Stimulated activated CD8-positive, alpha-beta memory T cell treated with anti-CD3 and anti-CD28 coated beads, Interleukin-4, amount 100 ng/mL, for 24 hours (primary cell): ENCODE results near the gene WWOX.

Source experiments
- DNase-seq: peaks from one replicate; pipeline ENCODE4 v3.0.0-alpha.2; 2020; ENCODE audit warnings: low read depth

Gene WWOX

GRCh38 chr16:78474762-78475161, 375.3 kb downstream of the WWOX start:
- DNase-seq, result no peak

GRCh38 chr16:78476615-78477014, 377.2 kb downstream of the WWOX start:
- no peak for DNase-seq

GRCh38 chr16:78478267-78478861, 378.9 kb downstream of the WWOX start:
- no peak for DNase-seq

DNA sequence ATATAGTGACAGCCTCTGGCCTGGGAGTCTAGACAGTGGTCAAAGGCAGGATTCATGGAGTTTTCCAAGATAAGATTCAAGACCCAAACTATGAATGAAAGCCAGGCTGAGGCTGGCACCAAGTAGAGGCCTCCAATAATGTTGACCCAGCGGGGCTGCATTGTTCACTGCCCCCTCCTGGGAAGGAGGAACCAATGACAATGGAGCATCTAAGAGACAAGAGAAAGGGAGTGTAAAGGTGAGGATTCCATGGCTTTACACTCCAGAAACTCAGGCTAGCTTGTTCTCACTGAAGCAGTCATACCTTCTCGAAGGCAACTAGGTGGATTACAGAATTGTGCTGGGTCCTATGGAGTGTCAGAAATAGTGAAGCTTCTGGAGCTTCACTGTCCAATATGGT, 380.3 kb downstream of the WWOX start:
- no peak for DNase-seq

DNA sequence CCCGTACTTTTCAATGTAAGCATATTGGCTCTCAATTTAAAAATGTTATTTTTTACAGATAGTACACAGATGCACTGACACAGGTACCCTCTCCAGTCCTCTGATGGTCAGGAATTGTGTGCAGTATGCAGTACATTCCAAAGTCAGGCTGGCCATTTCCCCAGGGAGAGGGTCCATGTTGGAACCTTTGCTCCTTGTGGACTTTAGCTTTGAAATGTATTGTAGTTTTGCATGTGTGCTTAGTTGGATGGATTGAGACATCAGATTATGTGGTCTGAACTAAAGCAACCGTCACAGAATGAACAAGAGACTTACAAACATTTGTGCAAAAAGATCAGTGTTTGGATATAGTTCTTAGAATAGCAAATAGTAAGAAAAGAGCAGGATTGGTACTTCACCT, 381.1 kb downstream of the WWOX start:
- DNase-seq, result no peak

GRCh38 chr16:78483124-78483992, 383.9 kb downstream of the WWOX start:
- no peak for DNase-seq

GRCh38 chr16:78484509-78485058, 385.1 kb downstream of the WWOX start:
- DNase-seq, result no peak

- no peak for DNase-seq
Observed at GRCh38 chr16:78485188-78485916, 385.9 kb downstream of the WWOX start.

GRCh38 chr16:78485917-78486257, 386.4 kb downstream of the WWOX start:
- no peak for DNase-seq

DNA sequence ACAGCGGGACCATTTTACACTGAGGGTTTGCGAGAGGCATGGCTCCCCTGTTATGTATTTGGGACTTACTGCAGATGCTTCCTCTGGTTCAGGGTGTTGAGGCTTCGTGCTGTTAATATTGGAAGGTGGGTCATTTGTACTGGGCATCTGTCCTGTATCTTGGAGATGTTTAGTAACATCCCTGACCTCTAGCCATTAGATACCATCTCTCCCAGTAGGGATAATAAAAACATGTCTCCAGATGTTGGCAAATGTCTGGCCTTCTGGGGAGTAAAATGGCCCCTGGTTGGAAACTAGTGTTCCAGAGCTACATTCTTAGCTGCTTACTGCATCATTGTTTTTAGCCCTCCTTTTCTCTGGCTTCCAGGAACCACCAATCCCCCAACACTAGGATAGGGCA, 388.0 kb downstream of the WWOX start:
- DNase-seq, result no peak

- no peak for DNase-seq
Observed at GRCh38 chr16:78489072-78489471, 389.6 kb downstream of the WWOX start.

DNA sequence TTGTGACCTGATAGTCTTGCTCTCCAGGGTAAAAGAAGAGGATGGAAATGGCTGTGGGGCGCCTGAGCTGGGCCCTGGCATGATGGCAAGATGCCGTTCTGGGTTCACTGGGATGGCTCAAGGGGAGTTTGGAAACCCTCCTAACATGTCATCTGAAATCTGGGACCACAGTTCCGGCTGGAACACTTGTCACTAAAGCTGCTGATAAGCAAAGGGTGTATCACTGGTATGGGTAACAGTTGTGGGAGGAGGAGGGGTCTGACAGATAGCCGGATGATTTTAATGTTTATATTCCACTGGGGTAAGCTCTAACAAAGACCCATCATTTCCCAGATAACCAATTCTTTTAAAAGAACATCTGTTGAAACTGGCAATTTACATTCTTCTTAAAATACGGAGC, 390.2 kb downstream of the WWOX start:
- no peak for DNase-seq

DNA sequence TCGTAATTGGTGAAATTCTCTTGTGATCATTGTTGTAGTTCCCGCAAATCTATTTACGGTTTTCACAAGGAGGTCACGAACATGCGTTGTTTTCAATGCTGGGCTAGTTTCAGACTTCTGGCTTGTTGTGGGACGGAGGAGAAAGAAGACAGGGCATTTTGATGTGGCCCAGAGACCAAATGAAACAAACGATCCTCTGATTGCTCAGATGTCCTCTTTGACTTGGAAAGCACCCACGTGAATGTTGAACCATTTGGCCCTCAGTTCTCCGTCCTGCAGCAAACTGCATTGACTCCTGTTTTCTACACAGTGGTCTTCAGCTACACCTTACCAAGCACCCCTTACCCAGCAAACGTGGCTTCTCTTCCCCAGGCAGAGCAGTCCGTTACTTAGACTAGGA, 391.0 kb downstream of the WWOX start:
- DNase-seq, result no peak

DNA sequence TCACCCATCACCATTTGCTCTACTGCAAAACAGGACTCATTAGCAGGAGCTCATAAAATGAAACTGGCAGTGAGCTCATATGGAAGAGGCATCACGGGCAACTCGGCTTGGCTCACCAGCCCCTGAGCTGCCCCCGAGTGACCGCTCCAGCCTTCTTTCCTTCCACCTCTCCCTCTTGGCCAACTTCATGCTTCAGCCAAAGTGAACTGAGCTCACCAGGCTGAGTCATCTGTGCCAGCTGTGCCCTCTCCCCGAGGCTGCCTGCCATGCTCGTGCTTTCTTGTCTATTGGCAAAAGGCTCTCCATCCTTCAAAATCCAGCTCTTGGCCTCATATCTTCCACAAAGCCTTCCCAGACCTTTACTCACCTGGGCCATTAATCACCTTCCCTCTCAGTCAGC, 391.4 kb downstream of the WWOX start:
- no peak for DNase-seq

DNA sequence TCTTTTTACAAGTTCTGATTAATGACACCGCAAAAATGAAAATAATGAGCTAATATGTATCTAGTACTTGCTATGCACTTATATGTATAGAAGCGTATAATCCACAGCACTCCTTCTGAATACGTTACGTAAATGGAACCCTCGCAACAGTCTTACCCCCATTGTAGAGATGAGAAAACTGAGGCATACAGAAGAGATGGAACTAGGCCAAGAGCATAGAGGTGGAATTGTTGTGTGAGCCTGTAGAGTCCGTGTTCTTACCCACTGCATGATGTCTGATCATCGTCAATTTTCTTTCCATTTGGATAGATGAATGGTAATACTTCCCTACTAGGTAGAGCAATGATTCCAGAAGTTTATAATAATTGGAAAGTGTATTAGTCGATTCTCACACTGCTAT, 394.1 kb downstream of the WWOX start:
- DNase-seq, result no peak

DNA sequence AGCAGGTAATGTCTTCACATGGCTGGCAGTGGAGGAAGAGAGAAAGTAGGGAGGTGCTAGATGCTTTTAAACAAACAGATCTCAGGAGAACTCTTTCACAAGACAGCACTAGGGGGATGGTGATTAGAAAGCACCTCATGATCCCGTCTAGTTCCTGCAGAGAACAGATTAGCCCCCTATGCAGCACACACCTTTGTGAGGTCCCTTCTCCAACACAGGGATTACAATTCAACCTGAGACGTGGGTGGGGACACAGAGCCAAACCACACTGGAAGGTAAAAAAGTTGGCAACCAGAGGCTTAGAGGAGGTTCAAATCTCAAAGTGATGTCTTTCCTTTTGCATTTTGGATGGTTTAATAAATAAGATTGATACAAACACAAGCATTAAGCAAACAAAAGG, 394.7 kb downstream of the WWOX start:
- no peak for DNase-seq

DNA sequence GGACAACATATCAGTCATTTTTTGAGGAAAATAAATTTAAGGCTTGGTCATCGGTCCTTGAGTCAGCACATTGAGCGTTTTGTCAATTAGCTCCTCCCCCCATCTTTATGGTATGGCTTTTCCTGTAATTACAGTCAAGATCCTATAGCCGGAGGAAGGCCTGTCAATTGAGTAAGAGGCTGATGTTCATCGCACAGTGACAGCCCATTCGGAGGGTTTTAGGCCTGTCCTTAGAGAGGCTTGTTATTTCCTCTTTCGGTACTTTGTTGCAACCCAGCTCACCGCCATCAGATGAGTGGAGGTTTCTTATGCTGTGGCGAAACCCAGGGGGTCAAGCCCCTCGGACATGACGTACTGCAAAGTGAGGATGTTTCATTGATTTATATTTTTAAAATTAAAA, 395.2 kb downstream of the WWOX start:
- DNase-seq, result no peak

GRCh38 chr16:78496189-78496588, 396.7 kb downstream of the WWOX start:
- no peak for DNase-seq

DNA sequence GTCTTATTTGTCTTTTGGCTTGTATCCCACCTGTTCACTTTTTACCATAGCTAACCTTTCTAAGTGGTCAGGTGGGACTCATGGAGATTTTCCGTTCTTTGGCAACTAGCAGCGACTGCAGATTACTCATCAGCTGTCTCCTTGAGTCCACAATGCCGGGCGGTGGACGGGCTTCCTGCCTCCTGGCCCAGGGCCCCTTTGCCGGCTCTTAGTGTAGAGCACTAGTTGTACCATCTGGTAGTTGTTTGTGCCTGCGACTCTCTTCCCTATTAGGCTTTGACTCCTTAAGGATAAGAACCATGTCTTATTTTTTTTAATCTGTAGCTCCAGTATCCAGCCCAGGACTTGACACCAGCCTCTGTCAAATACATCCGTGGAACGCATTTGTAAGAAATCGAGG, 399.9 kb downstream of the WWOX start:
- no peak for DNase-seq

GRCh38 chr16:78500659-78501270, 401.3 kb downstream of the WWOX start:
- DNase-seq, result no peak

GRCh38 chr16:78501744-78502143, 402.3 kb downstream of the WWOX start:
- no peak for DNase-seq

GRCh38 chr16:78502812-78503350, 403.4 kb downstream of the WWOX start:
- no peak for DNase-seq
